LNCaP clone FGC (cell line): ENCODE data around the gene LCE1F.

Experiments used
- DNase-seq: peaks from one replicate; pipeline ENCODE4 v3.0.0-alpha.2; 2011; ENCODE audit warnings: low read depth
- H3K4me3 ChIP-seq: 2 replicates; pipeline ENCODE4 v1.5.1; 2011; ENCODE audit warnings: mild to moderate bottlenecking, low read depth, low read length, control low read depth
- CTCF ChIP-seq: IDR thresholded peaks from 2 replicates; pipeline ENCODE4 v1.5.1; 2012; ENCODE audit warnings: mild to moderate bottlenecking; ENCODE audit not compliant: control insufficient read depth, insufficient read depth; ENCODE audit errors: extremely low read depth

The LCE1F gene

GRCh38 chr1:152756872-152757271 lies 18.1 kb upstream of the LCE1F start:
- no peak for DNase-seq
- no peak for TF ChIP-seq CTCF

DNA sequence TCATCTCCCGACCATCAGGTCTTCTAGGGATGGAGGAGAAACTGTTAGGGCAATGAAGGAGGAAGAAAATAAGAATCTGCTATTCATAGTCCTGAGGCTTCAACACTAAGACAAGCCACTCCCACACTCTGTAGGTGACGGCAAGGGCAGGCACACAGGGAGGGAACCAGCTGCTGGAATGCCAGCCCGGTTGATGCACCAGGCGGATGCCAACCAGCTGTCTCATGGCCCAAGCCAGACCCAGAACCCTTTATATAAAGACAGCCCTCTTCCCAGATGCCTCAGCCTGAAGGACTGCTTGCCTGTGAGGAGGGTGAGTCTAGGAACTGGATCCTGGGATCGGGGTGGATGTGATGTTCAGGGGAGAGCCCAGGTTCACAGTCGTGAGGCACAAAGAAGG lies 17.2 kb upstream of the LCE1F start, which contains the start of gene KPRP:
KPRP (plus strand) TSS at position 279 of the 400 bp plus-strand sequence. CDS start 1,564 bp downstream, outside the sequence.
- H3K4me3 ChIP-seq = no peak within 1 kb of the TSS
- no peak for TF ChIP-seq CTCF
- no peak for DNase-seq

More at GRCh38 chr1:152756872-152757271, 18.1 kb upstream of the LCE1F start:
- H3K4me3 ChIP-seq = no peak overlapping the region

GRCh38 chr1:152758636-152759035 lies 16.3 kb upstream of the LCE1F start:
- no peak for TF ChIP-seq CTCF
- no peak for DNase-seq
- H3K4me3 ChIP-seq = no peak overlapping the region

GRCh38 chr1:152759453-152760173 lies 15.3 kb upstream of the LCE1F start:
- no peak overlapping the region for H3K4me3 ChIP-seq
- no peak for TF ChIP-seq CTCF
- DNase-seq = no peak

GRCh38 chr1:152760551-152761190 lies 14.3 kb upstream of the LCE1F start:
- no peak for TF ChIP-seq CTCF
- H3K4me3 ChIP-seq = no peak overlapping the region
- no peak for DNase-seq

DNA sequence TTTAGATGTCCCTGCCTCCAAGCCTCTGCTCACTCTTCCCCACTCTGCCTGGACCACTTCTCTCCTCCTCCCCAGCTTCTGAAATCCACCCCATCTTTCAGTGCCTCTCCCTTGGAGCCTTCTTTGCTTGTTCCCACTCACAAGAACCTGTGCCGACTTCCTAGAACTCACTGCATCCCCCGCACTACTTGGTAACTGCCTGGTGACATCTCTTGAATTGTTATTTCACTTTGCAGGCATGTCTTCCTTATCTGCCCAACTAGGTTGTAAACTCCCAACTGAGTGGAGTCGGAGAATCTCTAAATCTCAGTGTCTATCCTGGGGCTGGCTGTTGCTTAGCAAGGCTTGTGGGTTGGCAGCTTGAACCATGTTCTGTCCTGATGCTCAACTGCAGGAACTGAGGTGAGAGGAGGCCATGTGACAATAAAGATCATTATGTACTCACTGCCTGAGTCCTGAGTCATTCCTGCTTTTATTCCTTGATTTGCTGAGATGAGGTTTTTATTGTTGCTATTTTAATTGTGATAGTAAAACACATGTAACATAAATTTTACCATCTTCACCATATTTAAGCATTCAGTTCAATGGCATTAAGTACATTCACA lies 13.2 kb upstream of the LCE1F start:
- DNase-seq = no peak
- H3K4me3 ChIP-seq = no peak overlapping the region
- TF ChIP-seq CTCF = no peak
